ENCODE data around the gene COL20A1. TPM values are rescaled to one million over a fixed set of nuclear protein-coding genes. Genes with fewer than 3 reads are reported as not detected.

The COL20A1 gene
- total and polyA plus RNA-seq, 2 experiments from 2014 or later, result not detected

DNA sequence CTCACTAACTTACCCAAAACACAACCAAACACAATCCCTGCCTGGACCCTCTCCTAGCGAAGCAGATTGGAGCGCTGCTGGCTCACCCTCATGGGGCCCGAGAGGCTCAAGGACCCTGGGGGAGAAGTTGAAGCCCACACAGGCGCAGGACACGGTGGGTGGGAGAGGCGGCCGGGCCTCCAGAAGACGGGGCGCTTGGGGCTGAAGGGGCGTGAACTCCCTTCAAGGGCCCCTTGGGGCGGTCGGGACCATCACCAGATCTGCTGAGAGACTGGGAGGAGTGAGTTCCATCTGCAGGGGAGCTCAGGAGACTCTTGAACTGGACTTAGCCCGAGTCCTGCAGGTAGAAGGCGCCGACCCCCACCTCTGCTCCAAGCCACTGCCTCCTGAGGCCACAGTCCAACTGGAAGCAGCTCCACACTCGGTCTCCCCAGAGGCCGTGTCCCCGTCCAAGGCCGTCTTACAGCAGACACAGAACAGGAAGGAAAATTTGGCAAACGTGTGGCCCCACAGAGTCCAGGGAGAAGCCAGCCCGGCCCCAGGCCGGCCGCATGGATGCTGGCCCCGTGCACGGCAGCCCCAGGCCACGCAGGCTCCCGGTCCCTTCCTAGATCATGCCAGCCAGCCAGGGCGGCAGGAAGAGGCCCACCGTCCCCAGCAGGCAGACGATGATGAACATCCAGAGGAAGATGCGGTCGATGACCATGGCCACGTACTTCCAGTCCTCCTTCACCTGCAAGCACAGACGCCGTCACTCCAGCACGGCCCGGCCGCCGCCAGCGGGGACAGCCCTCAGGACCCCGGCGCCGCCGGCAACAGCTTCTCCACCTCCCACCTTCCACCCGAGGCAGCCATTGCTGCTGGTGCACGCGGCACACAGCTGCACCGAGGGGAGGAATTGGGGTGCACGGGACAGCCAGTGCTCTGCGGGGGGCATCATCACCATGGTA is 53.4 kb downstream of the COL20A1 start:
- Histone ChIP-seq H3K4me1 (ENCODE audit: insufficient read depth) (no peaks in the 10 kb centered on the region), H3K27ac (no peak overlapping the region), H3K9ac (no peak overlapping the region), H3K36me3 (ENCODE audit: low read depth) (no peaks in the 10 kb centered on the region), H3K9me2 (ENCODE audit: insufficient read depth) (no peaks in the 10 kb centered on the region), H4K20me1 (ENCODE audit: insufficient read depth) (no peaks in the 10 kb centered on the region), H3F3A (ENCODE audit: insufficient read depth) (no peaks in the 10 kb centered on the region), H3K4me2 (ENCODE audit: unreplicated experiment) (no peak overlapping the region), H3K4me3 (no peak overlapping the region), H2AFZ (no peak overlapping the region), H3K79me2 (ENCODE audit: insufficient read depth) (no peaks in the 10 kb centered on the region), H3K9me3 (ENCODE audit: low read depth) (no peaks in the 10 kb centered on the region), H3K27me3 (replicated peaks; ENCODE audit: insufficient read depth) (no peaks in the 10 kb centered on the region; the same call in 1 of the 2 replicates)
- no peak for DNase-seq
- 74 to 77% methylated on average over 43 to 50 of the region's 50 CpGs for WGBS, 2 experiments (ENCODE audit: low coverage in 1 of 2, low lambda C conversion rate in 2 of 2, missing lambda C conversion rate in 2 of 2)
- TF ChIP-seq EZH2phosphoT487 (IDR thresholded peaks at IDR 0.05; ENCODE audit: insufficient read depth, low read depth) (no peak), EZH2 (IDR thresholded peaks at IDR 0.05; ENCODE audit: insufficient read depth, poor library complexity, severe bottlenecking) (no peak)
- in situ Hi-C loops (cut with MboI), result no loop called here

GRCh38 chr20:63347081-63347741 is 54.2 kb downstream of the COL20A1 start:
- in situ Hi-C loops (cut with MboI), result no loop called here

GRCh38 chr20:63347950-63348827 is 55.2 kb downstream of the COL20A1 start:
- Histone ChIP-seq H3F3A (ENCODE audit: insufficient read depth) (no peaks in the 10 kb centered on the region), H3K27me3 (replicated peaks; ENCODE audit: insufficient read depth) (no peaks in the 10 kb centered on the region; the same call in 1 of the 2 replicates), H3K9ac (no peak overlapping the region), H3K79me2 (ENCODE audit: insufficient read depth) (no peaks in the 10 kb centered on the region), H3K27ac (no peak overlapping the region), H3K9me2 (ENCODE audit: insufficient read depth) (no peaks in the 10 kb centered on the region), H3K36me3 (ENCODE audit: low read depth) (no peaks in the 10 kb centered on the region), H3K4me3 (no peak overlapping the region), H3K4me2 (ENCODE audit: unreplicated experiment) (no peak overlapping the region), H3K9me3 (ENCODE audit: low read depth) (no peaks in the 10 kb centered on the region), H3K4me1 (ENCODE audit: insufficient read depth) (no peaks in the 10 kb centered on the region), H4K20me1 (ENCODE audit: insufficient read depth) (no peaks in the 10 kb centered on the region), H2AFZ (no peak overlapping the region)
- DNase-seq, result no peak
- in situ Hi-C loops (cut with MboI), result no loop called here
- WGBS, 2 experiments (ENCODE audit: low coverage in 1 of 2, low lambda C conversion rate in 2 of 2, missing lambda C conversion rate in 2 of 2), result 71 to 72% methylated on average over 43 to 46 of the region's 46 CpGs
- TF ChIP-seq EZH2 (IDR thresholded peaks at IDR 0.05; ENCODE audit: insufficient read depth, poor library complexity, severe bottlenecking) (no peak), EZH2phosphoT487 (IDR thresholded peaks at IDR 0.05; ENCODE audit: insufficient read depth, low read depth) (no peak)

More at GRCh38 chr20:63347081-63347741, 54.2 kb downstream of the COL20A1 start:
- no peaks in the 10 kb centered on the region; the same call in 1 of the 2 replicates for H3K27me3 ChIP-seq (replicated peaks; ENCODE audit: insufficient read depth)
- no peaks in the 10 kb centered on the region for H3K79me2 ChIP-seq (ENCODE audit: insufficient read depth)
- 66 to 67% methylated on average over 29 to 33 of the region's 33 CpGs for WGBS, 2 experiments (ENCODE audit: low coverage in 1 of 2, low lambda C conversion rate in 2 of 2, missing lambda C conversion rate in 2 of 2)
- H3K9me2 ChIP-seq (ENCODE audit: insufficient read depth), result no peaks in the 10 kb centered on the region
- no peak overlapping the region for H2AFZ ChIP-seq
- TF ChIP-seq EZH2phosphoT487 (IDR thresholded peaks at IDR 0.05; ENCODE audit: insufficient read depth, low read depth), result no peak
- no peak for TF ChIP-seq EZH2 (IDR thresholded peaks at IDR 0.05; ENCODE audit: insufficient read depth, poor library complexity, severe bottlenecking)
- no peaks in the 10 kb centered on the region for H3K36me3 ChIP-seq (ENCODE audit: low read depth)
- H3F3A ChIP-seq (ENCODE audit: insufficient read depth), result no peaks in the 10 kb centered on the region
- no peaks in the 10 kb centered on the region for H3K9me3 ChIP-seq (ENCODE audit: low read depth)
- H3K27ac ChIP-seq, result no peak overlapping the region
- H3K4me3 ChIP-seq, result no peak overlapping the region
- H3K4me2 ChIP-seq (ENCODE audit: unreplicated experiment), result no peak overlapping the region
- no peaks in the 10 kb centered on the region for H4K20me1 ChIP-seq (ENCODE audit: insufficient read depth)
- no peak for DNase-seq
- no peak overlapping the region for H3K9ac ChIP-seq
- no peaks in the 10 kb centered on the region for H3K4me1 ChIP-seq (ENCODE audit: insufficient read depth)
